Stimulated activated CD4-positive, alpha-beta T cell treated with anti-CD3 and anti-CD28 coated beads, Interleukin-1b, Interleukin-23, amount 100 ng/mL, for 1 hour (primary cell): ENCODE results near the gene CAMTA2.

Source experiments
- DNase-seq, 2 donors: peaks; one replicate each; pipeline ENCODE4 v3.0.0-alpha.2; 2020; ENCODE audit warnings: low read depth in 2 of 2

The CAMTA2 gene

DNA sequence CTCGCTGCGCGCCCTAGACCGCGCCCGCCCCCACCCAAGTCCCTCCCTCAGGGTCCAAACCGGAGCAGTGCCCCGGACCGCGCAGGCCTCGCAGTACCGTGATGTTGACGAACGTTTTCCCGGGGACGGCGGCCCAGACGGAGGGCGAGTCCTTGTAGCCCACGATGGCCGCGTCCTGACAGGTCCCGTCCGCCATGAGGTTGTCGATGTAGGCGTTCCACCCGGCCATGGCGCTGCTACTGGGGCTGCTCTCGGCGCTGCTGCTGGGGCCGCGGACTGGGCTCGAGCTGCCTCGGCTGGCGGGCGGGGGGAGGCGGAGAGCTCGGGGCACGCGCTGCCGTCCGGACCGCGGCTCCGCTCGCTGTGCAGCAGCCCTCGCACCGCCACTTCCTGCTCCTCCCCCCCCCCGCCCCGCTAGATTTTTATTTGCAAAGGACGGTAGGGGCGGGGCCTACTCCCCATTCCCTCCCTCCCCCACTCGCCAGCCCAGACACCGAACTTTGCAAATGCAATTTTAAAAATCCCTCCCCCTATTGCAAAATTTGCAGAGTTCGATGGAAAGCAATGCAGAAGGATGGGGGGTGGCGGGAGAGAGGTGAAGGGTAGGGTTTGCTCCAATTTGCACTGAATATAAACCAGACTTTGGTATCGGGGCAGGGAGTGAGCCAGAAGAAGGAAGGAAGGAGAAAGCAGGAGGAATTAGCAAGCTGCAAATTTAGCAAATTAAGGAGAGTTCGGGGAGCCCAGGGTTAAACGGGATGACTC, 39.1 kb downstream of the CAMTA2 start, which contains the start of gene PFN1:
Gene PFN1 (minus strand): TSS at position 365 of the 765 bp plus-strand sequence. CDS start 136 bp downstream, at position 229.
- DNase-seq = peak; percentile 78 to 82

DNA sequence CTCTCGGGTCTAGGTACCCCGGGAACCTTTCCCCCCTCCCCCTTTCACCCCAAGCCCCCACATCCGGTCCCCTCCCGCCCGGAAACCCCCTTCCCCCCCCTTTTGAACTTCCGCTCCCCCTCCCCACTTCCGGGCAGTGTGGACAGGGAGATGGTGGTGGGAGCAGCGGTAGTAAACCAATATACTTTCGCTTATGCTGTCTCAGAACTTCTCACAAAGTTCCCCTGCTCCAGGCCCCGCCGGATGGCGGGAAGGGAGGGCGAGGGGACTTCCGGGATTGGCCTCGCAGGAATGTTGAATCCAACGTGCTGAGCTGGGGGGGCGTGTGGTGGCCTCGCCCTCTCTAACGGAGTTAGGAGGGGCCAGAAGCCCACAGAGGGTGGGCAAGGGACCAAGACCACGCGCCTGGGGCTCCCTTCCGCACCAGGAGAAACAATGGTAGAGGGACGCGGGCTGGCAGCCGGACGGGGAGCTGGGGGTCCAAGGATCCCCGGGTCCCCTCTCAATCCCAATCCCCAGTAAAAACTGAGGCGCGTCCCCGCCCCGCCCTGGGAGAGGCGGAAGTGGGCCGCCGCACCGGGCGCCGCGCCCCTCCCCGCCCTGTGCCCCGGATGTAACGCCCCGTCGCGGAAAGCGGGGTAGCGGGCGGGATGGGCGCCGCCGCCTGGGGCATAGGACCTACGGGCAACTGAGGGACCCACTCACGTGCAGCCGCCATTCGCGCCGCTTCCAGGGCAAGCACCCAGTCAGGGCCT, 39.9 kb downstream of the CAMTA2 start:
- DNase-seq = no peak

DNA sequence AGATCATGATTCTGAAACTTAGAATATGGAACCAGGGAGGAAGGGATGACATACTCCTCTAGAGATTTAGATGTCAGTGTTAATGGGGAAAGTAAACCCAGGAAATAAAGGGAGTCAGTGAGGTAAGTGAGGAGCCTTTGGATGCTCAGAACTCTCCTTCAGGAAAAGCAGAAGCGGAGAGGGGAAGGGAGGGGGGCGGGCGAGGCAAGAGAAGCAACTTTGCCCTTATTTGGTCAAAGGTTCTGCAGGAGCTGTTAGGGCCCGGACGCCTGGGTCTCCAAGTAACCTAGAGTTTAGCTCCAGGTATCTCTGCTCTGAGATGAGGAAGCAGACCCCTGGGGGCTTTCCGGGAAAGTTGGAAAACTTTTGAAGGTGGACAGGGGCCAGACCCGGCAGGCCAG, 40.5 kb downstream of the CAMTA2 start:
- no peak for DNase-seq

DNA sequence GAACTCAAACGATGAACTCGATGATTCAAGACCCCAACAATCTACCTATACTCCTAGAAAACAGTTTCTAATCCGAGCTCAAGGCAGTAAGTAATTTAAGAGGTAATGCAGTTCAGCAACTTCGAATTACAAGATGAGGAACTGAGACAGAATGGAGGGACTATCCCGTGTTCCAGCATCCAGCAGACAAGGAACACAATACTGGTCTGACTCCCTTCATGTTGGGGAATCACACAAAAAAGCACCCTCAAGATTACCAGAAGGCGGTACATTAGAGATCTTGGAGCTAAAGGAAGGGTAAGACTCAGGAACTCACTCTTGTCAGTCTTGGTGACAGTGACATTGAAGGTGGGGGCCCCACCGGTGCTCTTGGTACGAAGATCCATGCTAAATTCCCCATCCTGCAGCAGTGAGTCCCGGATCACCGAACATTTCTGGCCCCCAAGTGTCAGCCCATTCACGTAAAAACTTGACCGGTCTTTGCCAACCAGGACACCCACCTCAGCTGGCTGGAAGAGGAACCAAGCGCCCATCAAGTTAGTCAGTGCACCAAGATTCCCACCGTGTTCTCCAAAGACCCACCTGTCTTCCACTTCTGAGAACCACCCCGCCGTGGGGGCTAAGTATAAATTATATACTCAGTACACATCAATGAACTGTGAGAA, 41.0 kb downstream of the CAMTA2 start:
- DNase-seq = no peak

DNA sequence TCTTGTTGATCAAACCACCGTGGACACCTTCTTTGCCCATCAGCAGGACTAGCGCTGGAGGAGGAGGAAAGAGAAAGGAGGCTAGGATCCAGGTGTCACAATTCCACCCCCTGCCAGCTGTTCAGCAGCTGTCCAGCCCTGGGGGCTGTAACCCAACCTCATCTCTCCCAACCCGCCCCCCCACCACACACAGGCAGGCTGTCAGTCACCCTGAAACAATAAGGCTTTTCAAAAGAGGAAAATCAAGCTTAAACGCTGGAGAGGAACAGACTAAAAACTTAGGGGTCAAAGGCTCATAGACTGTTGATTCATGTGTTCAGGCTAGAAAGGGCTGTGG, 41.6 kb downstream of the CAMTA2 start:
- no peak for DNase-seq

DNA sequence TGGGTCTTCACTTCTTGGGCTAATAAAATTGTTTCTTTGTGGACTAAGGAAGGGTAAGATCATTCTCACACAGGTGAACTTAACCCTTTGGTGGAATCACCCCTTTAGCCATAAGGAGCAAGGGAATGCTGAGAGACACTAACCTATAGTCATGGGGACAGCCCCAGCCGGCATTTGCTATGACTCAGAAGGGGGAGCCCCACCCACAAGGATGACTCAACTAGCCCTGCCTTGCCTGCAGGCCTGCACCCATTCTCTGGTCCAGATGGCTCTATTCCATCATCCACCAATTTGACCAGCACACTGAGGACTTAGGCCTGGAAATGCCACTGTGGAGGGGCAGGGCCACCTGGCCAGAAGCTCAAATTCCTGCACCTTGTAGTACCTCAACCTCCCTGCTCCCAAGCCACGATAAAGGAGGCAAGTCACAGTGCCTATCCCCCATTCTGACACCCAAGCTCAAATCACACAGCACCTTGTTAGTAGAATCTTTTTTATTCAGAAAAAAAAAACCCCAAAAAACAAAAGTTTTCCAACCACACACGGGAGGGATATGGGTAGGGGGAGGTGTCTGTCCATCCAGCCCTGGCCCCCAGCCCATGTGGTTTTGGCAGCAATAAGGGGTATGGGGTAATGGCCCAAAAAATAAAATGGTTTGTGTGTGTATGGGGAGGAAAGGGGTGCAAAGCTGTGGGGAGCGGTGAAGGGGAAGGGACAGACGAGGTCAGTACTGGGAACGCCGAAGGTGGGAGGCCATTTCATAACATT, 42.1 kb downstream of the CAMTA2 start:
- peak in 1 of 2 donors; percentile 75 for DNase-seq

DNA sequence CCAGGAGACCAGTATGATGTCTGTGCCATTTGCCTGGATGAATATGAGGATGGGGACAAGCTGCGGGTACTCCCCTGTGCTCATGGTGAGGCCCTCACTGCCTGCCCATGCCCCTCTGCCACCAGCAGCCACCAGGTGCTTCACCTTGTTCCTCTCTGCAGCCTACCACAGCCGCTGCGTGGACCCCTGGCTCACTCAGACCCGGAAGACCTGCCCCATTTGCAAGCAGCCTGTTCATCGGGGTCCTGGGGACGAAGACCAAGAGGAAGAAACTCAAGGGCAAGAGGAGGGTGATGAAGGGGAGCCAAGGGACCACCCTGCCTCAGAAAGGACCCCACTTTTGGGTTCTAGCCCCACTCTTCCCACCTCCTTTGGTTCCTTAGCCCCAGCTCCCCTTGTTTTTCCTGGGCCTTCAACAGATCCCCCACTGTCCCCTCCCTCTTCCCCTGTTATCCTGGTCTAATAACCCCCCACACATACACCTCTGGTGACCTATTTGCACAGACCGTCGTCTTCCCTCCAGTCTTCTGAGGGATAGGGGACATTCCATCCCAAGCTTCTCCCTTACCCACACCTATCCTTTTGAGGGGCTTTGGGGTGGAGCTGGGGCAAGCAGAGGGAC, 42.8 kb downstream of the CAMTA2 start:
- no peak for DNase-seq

DNA sequence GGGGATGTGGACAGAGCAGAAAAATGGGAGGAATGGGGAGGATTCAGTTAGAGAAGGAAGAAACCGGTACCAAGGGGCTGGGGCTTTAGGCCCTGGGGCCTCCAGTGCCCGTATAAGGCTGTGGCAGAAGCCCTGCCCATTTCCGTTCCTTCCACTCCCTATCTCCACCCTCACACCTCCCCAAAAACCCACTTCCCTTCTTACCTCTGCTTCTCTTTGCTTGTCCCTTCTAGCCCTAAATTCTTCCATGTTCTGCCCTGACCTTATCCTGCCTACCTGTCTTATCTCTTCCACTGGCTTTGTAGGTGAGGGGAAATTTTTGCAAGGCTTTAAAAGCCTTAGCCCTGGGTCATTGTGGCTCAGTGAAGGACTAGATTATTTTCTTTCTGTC, 43.3 kb downstream of the CAMTA2 start:
- no peak for DNase-seq

DNA sequence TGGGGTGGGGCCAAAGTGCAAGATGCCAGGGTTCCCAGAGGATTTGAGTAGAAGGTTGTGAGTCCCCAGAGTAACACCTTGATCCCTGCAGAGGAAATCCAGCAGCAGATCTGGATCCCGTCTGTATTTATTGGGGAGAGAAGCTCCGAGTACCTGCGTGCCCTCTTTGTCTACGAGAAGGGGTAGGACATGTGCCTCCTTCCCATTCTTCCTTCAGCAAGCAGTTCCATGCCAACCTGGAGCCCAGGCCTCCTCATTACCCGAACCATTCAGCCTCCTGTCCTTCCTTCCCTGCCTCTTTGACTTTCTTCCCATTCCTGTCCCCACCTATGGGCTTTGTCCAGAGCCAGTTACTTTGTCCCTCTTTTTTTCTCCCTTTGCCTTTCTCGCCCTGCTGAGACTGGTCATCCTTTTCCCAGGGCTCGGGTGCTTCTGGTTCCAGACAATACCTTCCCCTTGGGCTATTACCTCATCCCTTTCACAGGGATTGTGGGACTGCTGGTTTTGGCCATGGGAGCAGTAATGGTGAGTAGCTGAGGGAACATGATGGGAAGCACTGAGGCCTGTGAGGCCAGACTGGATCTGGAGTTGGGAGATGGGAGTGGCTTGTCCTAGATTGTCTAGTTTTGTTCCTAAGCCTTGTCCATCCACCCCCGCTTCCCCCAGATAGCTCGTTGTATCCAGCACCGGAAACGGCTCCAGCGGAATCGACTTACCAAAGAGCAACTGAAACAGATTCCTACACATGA, 44.5 kb downstream of the CAMTA2 start:
- DNase-seq = no peak

DNA sequence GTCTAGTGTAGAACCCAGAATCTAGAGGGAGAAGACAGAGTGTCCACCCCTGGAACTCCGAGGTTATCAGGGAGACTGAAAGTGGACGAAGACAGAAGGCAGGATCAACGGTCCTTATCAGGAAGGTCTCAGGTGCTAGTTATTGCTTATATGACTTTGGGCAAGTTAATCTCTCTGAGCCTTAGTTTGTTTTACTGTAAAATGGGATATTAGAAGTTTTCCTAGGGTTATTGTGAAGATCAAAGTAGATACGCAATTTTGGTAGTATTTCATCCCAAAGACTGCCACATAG, 46.2 kb downstream of the CAMTA2 start:
- DNase-seq = no peak

DNA sequence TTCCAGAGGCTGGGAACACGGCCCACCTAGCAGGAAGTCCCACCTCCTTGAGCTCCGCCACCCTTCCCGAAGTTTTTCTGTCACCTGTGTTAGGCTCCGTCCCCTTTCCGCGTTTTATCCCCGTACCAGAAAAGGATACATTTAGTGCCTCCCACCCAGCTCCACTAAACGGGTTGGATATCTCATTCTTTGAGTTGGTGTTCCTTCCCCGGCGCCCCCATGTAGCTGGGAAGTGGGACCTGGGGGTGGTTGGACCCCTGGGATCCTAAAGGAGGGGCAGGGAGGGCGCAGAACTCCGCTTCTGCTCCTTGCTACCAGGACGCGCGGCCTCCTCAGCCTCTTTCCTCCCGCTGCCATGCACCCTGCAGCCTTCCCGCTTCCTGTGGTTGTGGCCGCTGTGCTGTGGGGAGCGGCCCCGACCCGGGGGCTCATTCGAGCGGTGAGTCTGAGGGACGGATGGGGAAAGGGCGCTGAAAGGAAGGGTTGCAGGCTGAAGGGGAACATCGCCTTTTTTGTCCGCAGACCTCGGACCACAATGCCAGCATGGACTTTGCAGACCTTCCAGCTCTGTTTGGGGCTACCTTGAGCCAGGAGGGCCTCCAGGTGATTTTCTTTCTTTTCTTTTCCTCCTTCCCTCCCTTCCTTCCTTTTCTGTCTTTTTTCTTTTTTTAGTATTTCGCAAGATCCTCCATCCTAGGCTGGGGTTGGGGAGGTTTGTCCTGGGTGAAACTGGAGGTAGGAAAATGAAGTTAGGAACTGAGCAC, 46.7 kb downstream of the CAMTA2 start:
- no peak for DNase-seq

DNA sequence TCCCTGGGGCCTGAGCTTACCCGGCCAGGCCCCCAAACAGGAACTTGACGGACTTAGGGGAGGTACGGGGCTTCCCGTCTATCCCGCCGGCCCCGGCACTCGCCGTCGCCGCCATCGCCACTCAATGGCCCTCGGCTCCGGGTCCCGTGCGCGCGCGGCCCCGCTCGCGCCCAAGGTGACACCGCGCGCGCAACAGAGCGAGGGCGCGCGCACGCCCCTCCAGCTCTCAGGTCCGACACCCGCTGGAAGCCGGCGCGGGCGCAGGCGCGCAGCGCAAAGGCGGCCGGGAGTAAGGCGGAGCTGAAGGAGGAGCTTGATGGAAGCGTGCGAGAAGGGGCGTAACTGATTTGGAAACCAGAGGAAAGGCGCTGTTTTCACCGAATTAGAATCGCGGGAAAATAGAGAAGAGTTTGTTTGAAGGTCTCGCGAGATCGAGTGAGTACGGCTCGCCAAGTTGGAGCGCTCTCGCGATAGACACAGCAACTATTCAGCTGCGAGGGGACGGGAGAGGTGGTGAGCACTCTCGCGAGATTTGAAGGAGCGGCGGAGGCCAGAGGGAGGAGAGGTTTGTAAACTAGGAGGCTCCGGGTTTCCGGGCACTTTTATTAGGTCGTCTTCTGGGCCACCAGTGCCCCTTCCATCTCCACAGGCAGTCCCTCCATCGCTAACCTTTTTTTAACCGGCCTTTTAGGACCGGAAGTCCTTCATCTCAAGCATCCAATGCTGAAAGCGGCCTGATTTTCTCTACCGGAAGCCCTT, 47.5 kb downstream of the CAMTA2 start, which contains the start of the genes RNF167 and SLC25A11:
Gene RNF167 (plus strand): TSS at position 473 of the 759 bp plus-strand sequence. CDS start 642 bp downstream, outside the sequence.
Gene SLC25A11 (minus strand): TSS at position 251 of the 759 bp plus-strand sequence. CDS start 136 bp downstream, at position 115.
- DNase-seq = peak; percentile 80 to 90

DNA sequence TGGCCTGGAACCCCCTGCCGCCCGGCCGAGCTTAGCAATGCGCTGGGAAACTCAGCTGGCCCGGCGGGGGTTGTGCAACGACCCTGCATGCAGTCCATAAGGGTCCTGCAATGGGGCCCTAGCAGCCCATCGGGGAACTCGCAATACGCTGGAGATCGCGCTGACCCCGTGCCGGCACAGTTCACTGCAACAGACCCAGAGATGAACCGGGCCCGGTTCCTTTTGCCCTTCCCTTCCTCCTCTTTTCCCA, 48.0 kb downstream of the CAMTA2 start:
- DNase-seq = no peak

DNA sequence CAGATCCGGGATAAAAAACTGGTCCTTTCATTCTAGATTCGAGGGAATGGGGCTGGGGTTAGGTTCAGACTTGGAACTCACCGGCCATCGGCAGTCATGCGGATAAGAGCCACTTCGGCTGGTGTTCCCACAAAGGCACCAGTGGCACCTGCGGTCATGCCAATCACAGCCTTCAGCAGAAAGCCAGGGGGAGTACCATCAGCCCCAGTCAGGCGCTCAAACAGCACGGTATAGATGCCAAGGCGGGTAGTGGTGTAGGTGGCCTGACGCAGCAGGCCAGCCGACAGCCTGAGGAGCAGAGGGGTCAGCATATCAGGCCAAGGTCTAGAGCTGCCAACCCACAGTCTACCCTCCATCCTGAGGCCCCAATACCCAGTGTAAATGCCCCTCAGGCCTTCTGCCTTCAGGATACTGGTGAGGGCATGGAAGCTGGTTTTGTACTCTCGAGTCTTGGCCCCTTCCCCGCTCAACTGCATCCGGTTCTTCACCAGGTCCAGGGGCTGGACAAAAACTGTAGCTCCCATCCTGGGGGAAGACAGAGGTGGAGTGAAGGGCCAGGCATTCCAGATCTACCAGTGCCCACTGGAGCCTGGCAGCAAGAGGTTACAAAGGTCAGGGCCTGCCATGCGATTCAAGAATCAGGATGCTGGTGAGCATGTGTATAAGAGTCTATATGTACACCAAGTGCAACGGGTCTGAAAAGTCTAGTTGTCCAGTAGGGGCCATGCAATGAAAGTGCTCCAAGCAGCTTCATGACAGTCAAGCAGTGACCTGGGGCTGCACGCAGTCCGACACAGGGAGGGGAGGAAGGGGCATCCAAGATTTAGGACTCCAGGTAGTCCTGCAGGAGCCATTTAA, 48.6 kb downstream of the CAMTA2 start:
- DNase-seq = no peak

DNA sequence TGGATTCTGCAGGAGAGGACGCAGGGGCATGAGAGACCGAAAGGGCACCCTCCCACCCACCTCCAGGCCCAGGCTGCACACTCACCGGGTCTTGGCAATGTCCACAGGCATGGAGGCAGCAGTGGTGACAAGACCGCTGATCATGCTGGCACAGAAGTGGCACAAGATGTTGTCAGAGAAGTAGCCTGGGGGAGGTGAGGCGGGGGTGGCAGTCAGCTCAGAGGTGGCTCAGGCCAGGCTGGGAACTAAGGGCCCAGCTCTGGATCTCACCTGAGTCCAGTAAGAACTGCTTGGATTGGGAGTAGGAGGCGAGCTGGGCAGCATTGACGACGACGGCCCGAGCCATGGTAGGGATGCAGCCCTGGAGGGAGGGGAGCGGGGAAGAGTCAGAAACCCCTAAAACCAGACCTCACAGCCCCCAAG, 49.4 kb downstream of the CAMTA2 start:
- DNase-seq = no peak

DNA sequence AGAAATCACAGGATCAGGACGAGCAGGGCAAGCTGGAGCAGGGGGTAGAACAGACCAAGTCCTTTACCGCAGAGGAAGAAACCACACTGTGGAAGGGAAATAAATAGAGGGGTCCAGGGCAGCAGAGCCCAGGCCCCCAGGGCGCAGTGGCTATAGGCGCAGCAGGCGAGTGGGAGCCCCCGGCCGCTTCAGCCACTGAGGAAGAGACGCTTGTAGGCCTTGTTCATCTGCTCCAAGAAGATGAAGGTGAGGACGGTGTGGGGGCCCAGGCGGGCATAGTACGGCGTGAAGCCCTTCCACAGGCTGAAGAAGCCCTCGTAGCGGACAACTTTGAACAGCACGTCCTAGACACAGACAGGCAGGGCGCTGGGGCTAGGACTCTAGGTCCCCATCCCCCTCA, 49.9 kb downstream of the CAMTA2 start:
- no peak for DNase-seq

DNA sequence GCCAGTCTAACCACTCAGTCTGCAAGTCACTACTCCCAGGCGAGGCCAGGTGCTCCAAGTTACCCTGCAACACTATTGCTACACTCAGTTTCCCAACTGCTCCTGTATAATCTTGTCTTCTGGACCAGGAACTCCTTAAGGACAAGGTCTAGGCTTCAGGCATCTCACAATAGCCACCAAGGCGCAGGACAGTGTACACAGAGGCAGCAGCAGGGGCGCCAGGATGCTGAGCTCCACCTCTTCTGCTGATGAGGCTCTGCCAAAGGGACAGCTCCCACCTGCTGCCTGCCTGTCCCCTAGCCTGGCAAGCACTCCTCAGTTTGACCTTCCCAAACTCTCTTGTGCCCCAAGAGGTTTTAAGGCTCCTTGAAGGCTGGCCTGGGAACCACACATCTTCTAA, 51.0 kb downstream of the CAMTA2 start:
- no peak for DNase-seq

DNA sequence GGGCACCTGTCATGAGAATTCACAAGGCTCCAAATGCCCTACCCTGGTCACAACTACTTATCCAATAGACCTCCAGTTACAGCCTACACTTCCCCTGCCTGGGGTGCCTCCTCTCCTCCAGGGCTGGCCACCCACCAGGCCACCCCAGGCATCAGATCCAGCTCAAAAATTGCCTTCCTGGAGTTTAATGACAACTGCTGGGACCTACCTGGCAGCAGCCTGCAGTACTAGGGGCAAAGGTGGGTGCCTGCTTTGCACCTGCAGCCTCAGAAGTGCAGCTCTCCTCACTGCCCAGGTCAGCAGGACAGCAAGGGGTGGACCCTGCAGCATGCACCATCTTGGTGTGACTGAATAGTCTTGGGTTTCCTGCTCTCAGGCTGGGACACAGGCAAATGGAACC, 51.8 kb downstream of the CAMTA2 start:
- DNase-seq = no peak
